H1 (cell line): ENCODE results near the gene HP1BP3. TPM values are rescaled to one million over a fixed set of nuclear protein-coding genes. Genes with fewer than 3 reads are reported as not detected.

Experiments used
- CTCF ChIA-PET: fragments of 300-600 bp; sonication (Branson Sonifier 250); formaldehyde crosslinking; loops from one replicate; lab custom pipeline; 2021; ENCODE audit not compliant: partially characterized antibody; lab: Charles Lee
- POLR2A ChIA-PET: fragments of 300-600 bp; sonication (Branson Sonifier 250); formaldehyde crosslinking; loops from one replicate; lab custom pipeline; 2021; ENCODE audit warnings: inconsistent platforms; ENCODE audit not compliant: partially characterized antibody; lab: Charles Lee
- DNase-seq, 2 experiments: peaks; one replicate each; pipeline versions ENCODE4 v3.0.0 to v3.0.0-alpha.2; 2010 to 2022; ENCODE audit warnings: low spot score in 2 of 2, low read depth in 1 of 2, mixed read lengths in 1 of 2
- FAIRE-seq: peaks from 2 replicates; lab custom pipeline; 2011; peaks lifted over from hg19 to GRCh38; lab: Jason Lieb, UNC
- H2AFZ ChIP-seq: 2 replicates; pipeline ENCODE4 v1.8.1; 2012; ENCODE audit warnings: low read length, inconsistent platforms
- H2AK5ac ChIP-seq: 2 replicates; pipeline ENCODE4 v1.6.1; 2013; ENCODE audit warnings: low read depth, low read length
- H2BK120ac ChIP-seq: replicated peaks from 2 replicates; pipeline ENCODE3; 2013; ENCODE audit warnings: low read depth, low read length, inconsistent platforms
- H2BK12ac ChIP-seq: 2 replicates; pipeline ENCODE4 v1.6.1; 2013; ENCODE audit warnings: low read depth, low read length
- H2BK15ac ChIP-seq: 2 replicates; pipeline ENCODE4 v1.6.1; 2013; ENCODE audit warnings: low read length
- H2BK20ac ChIP-seq: 2 replicates; pipeline ENCODE4 v1.6.1; 2013; ENCODE audit warnings: low read length
- H2BK5ac ChIP-seq: 2 replicates; pipeline ENCODE4 v1.6.1; 2013; ENCODE audit warnings: low read depth, low read length
- H3K14ac ChIP-seq: 2 replicates; pipeline ENCODE4 v1.6.1; 2013; ENCODE audit warnings: inconsistent platforms; ENCODE audit not compliant: insufficient read length
- H3K18ac ChIP-seq: 2 replicates; pipeline ENCODE4 v1.6.1; 2013; ENCODE audit warnings: low read length; ENCODE audit errors: extremely low read depth
- H3K23ac ChIP-seq: 2 replicates; pipeline ENCODE4 v1.6.1; 2013; ENCODE audit warnings: inconsistent platforms; ENCODE audit not compliant: insufficient read length
- H3K23me2 ChIP-seq: 2 replicates; pipeline ENCODE4 v1.6.1; 2013; ENCODE audit warnings: low read depth, low read length
- H3K27ac ChIP-seq: 2 replicates; pipeline ENCODE4 v1.6.1; 2011; ENCODE audit warnings: low read depth, low read length, inconsistent platforms
- H3K27me3 ChIP-seq, 4 experiments: replicated peaks in 1 of 4; 1 replicate in 1 of 4; 2 replicates in 3 of 4; pipeline versions ENCODE4 v1.6.1 to v1.8.1; 2011 to 2013; ENCODE audit warnings: low read length in 3 of 4, mild to moderate bottlenecking in 3 of 4, inconsistent platforms in 2 of 4, mixed read lengths in 2 of 4, moderate library complexity in 1 of 4; ENCODE audit not compliant: control insufficient read depth in 3 of 4, insufficient read depth in 3 of 4; ENCODE audit errors: extremely low read depth in 1 of 4
- H3K36me3 ChIP-seq, 4 experiments: 2 replicates each; pipeline versions ENCODE4 v1.6.1 to v1.8.1; 2011 to 2013; ENCODE audit warnings: mild to moderate bottlenecking in 4 of 4, low read length in 3 of 4, moderate library complexity in 2 of 4, control low read depth in 1 of 4, inconsistent platforms in 1 of 4; ENCODE audit not compliant: insufficient read depth in 4 of 4, control insufficient read depth in 2 of 4
- H3K4ac ChIP-seq: replicated peaks from 2 replicates; pipeline ENCODE3; 2013; ENCODE audit warnings: low read length, low read depth, mixed read lengths, inconsistent platforms; ENCODE audit not compliant: insufficient read length
- H3K4me1 ChIP-seq, 4 experiments: replicated peaks in 1 of 4; 1 replicate in 1 of 4; 2 replicates in 3 of 4; pipeline versions ENCODE4 v1.6.1 to v1.8.1; 2011 to 2013; ENCODE audit warnings: low read length in 3 of 4, inconsistent platforms in 2 of 4, mixed read lengths in 1 of 4; ENCODE audit not compliant: insufficient read depth in 4 of 4, control insufficient read depth in 3 of 4
- H3K4me2 ChIP-seq, 2 experiments: 2 replicates each; pipeline versions ENCODE4 v1.6.1 to v1.8.1; 2011 to 2013; ENCODE audit warnings: low read depth in 2 of 2, low read length in 2 of 2, control low read depth in 1 of 2, inconsistent platforms in 1 of 2, mild to moderate bottlenecking in 1 of 2; ENCODE audit not compliant: insufficient read depth in 1 of 2
- H3K4me3 ChIP-seq, 4 experiments: fragments of 200-600, 300-600 bp in 1 of 4; sonication (generic), shearing (Covaris generic), sonication (Bioruptor Twin) in 1 of 4; 2 replicates each; pipeline versions ENCODE4 v1.5.1 to v1.8.1; 2011 to 2016; ENCODE audit warnings: low read length in 4 of 4, low read depth in 3 of 4, control low read depth in 2 of 4, inconsistent platforms in 2 of 4, mild to moderate bottlenecking in 2 of 4, mixed read lengths in 1 of 4, moderate library complexity in 1 of 4; ENCODE audit not compliant: insufficient read depth in 2 of 4; ENCODE audit errors: extremely low read depth in 1 of 4
- H3K56ac ChIP-seq: replicated peaks from 2 replicates; pipeline ENCODE3; 2013; ENCODE audit warnings: low read depth, mild to moderate bottlenecking, mixed read lengths, low read length, inconsistent platforms; ENCODE audit not compliant: insufficient read length
- H3K79me1 ChIP-seq: 2 replicates; pipeline ENCODE4 v1.6.1; 2013; ENCODE audit warnings: low read depth, low read length, control low read depth
- H3K79me2 ChIP-seq, 2 experiments: 2 replicates each; pipeline versions ENCODE4 v1.6.1 to v1.8.1; 2012 to 2013; ENCODE audit warnings: low read length in 2 of 2, mild to moderate bottlenecking in 2 of 2, inconsistent platforms in 1 of 2; ENCODE audit not compliant: insufficient read depth in 2 of 2, control insufficient read depth in 1 of 2
- H3K9ac ChIP-seq, 4 experiments: replicated peaks in 1 of 4; 1 replicate in 1 of 4; 2 replicates in 3 of 4; pipeline versions ENCODE4 v1.6.1 to v1.8.1; 2011 to 2013; ENCODE audit warnings: low read depth in 3 of 4, low read length in 3 of 4, control low read depth in 2 of 4, mild to moderate bottlenecking in 2 of 4, moderate library complexity in 2 of 4, inconsistent platforms in 1 of 4; ENCODE audit errors: extremely low read depth in 1 of 4
- H3K9me3 ChIP-seq, 2 experiments: 2 replicates each; pipeline versions ENCODE4 v1.6.1 to v1.8.1; 2012 to 2013; ENCODE audit warnings: mild to moderate bottlenecking in 2 of 2, moderate library complexity in 2 of 2, control low read depth in 1 of 2, inconsistent platforms in 1 of 2, low read depth in 1 of 2, low read length in 1 of 2, mixed read lengths in 1 of 2; ENCODE audit not compliant: insufficient read depth in 2 of 2
- H4K20me1 ChIP-seq, 2 experiments: replicated peaks in 1 of 2; 2 replicates each; pipeline versions ENCODE3 to v1.8.1; 2011 to 2013; ENCODE audit warnings: inconsistent platforms in 2 of 2, low read length in 2 of 2, mild to moderate bottlenecking in 1 of 2; ENCODE audit not compliant: insufficient read depth in 2 of 2, control insufficient read depth in 1 of 2
- H4K5ac ChIP-seq: 2 replicates; pipeline ENCODE4 v1.6.1; 2013; ENCODE audit warnings: low read length, low read depth, mixed read lengths, inconsistent platforms; ENCODE audit not compliant: insufficient read length
- H4K8ac ChIP-seq: 2 replicates; pipeline ENCODE4 v1.8.0; 2013; ENCODE audit warnings: mild to moderate bottlenecking, moderate library complexity, low read length, inconsistent platforms; ENCODE audit not compliant: insufficient read depth; ENCODE audit errors: extremely low read depth
- H4K91ac ChIP-seq: replicated peaks from 2 replicates; pipeline ENCODE3; 2013; ENCODE audit warnings: low read length, mixed read lengths, inconsistent platforms; ENCODE audit not compliant: insufficient read length
- CEBPB ChIP-seq: IDR thresholded peaks from 2 replicates; pipeline ENCODE4 v1.6.1; 2012; ENCODE audit warnings: low read depth, low read length
- CHD1 ChIP-seq: IDR thresholded peaks from 2 replicates; pipeline ENCODE4 v1.6.1; 2012; ENCODE audit warnings: low read depth, low read length, improper control_type of control experiment
- HDAC2 ChIP-seq, 2 experiments: fragments of 300-600 bp in 1 of 2; sonication (generic) in 1 of 2; IDR thresholded peaks; 2 replicates each; pipeline ENCODE4 v1.6.1; 2011 to 2012; ENCODE audit warnings: low read depth in 2 of 2, low read length in 2 of 2, mild to moderate bottlenecking in 2 of 2, moderate library complexity in 2 of 2, borderline replicate concordance in 1 of 2, inconsistent platforms in 1 of 2
- SRF ChIP-seq: IDR thresholded peaks from 2 replicates; pipeline ENCODE4 v1.6.1; 2011; ENCODE audit warnings: mild to moderate bottlenecking, low read depth, low read length, moderate library complexity
- WGBS, 2 experiments: shearing (Covaris generic) in 1 of 2; methylation state at CpG; one replicate each; pipeline versions ENCODE4 v1.1.6 to v1.1.7; 2013 to 2015; ENCODE audit warnings: low lambda C conversion rate in 2 of 2, mixed read lengths in 2 of 2, inconsistent platforms in 1 of 2, low coverage in 1 of 2, missing lambda C conversion rate in 1 of 2; ENCODE audit not compliant: insufficient replicate concordance in 2 of 2, insufficient coverage in 1 of 2, insufficient read length in 1 of 2; ENCODE audit errors: extremely low coverage in 1 of 2, missing lambda C conversion rate in 1 of 2; 5-methylcytosine and 5-hydroxymethylcytosine counted together
- polyA plus RNA-seq, 7 experiments: library from polyadenylated mRNA; depleted of rRNA in 3 of 7; stranded (reverse) in 5 of 7; unstranded in 2 of 7; fragments of >200 nt in 5 of 7; fragments of 200-250 nt in 2 of 7; gene quantifications; 1 replicate in 5 of 7; 2 replicates in 1 of 7; 4 replicates in 1 of 7; pipeline versions ENCODE4 v1.2.1 to v1.2.3, GENCODE V29; 2011 to 2013; ENCODE audit warnings: missing spikeins in 2 of 7, mixed read lengths in 2 of 7
- total RNA-seq: library from RNA; stranded (reverse); fragmentation: NEBNext Ultra II Directional; extraction: Animal tissue kit (Norgen Biotek cat#: 25700); gene quantifications from 2 replicates; pipeline ENCODE4 v1.2.1, GENCODE V29; 2021

The HP1BP3 gene
- total and polyA plus RNA-seq, 2 of the 8 experiments (the other 6 are each of a cell fraction or from before 2014, with no cell fraction given): 47.4 to 125 TPM

GRCh38 chr1:20706841-20707240 is 80.3 kb downstream of the HP1BP3 start:
- no peak overlapping the region for H2AK5ac ChIP-seq

More at GRCh38 chr1:20706841-20707240, 80.3 kb downstream of the HP1BP3 start:
- Histone ChIP-seq H2AFZ (no peak overlapping the region), H2BK15ac (no peak overlapping the region), H4K5ac (no peak overlapping the region), H3K23me2 (peaks cover 8% of the 10 kb centered on the region; the same call in 1 of the 2 replicates), H3K27me3 (no peaks in the 10 kb centered on the region), H3K4me1 (no peaks in the 10 kb centered on the region), H4K20me1 (peaks cover 0 to 18% of the 10 kb centered on the region in 2 experiments), H3K79me1 (no peaks in the 10 kb centered on the region), H2BK5ac (no peak overlapping the region), H3K4me2 (no peak overlapping the region), H2BK120ac (no peak overlapping the region), H2BK12ac (no peak overlapping the region), H3K27ac (no peak overlapping the region), H2BK20ac (no peak overlapping the region), H4K91ac (no peak overlapping the region), H3K56ac (no peak overlapping the region), H3K14ac (no peak overlapping the region), H4K8ac (no peak overlapping the region), H3K23ac (no peak overlapping the region), H3K9ac (no peak overlapping the region), H3K18ac (no peak overlapping the region), H3K79me2 (no peaks in the 10 kb centered on the region), H3K9me3 (no peaks in the 10 kb centered on the region), H3K36me3 (no peaks in the 10 kb centered on the region; a peak in 2 of 8 replicates), H3K4ac (no peak overlapping the region), H3K4me3 (no peak overlapping the region)
- ChIA-PET POLR2A (interaction anchor here (1.0 kb wide), 1 partner anchor 20 kb away, joined by 3 read pairs; no protein-coding TSS in a partner anchor), CTCF (interaction anchor here (0.6 to 4.6 kb wide), 7 partner anchors 8 to 59 kb away, joined by 3 to 29 read pairs (median 5); partner anchors contain the start of genes KIF17 and SH2D5)
- WGBS, 2 experiments: 84% methylated on average over 5 of the region's 5 CpGs; no CpG with 5 or more reads in 1 of the 2 experiments
- no peak for TF ChIP-seq SRF
- no peak for TF ChIP-seq CHD1
- TF ChIP-seq HDAC2 (IDR thresholded peaks at IDR 0.05; ENCODE audit: borderline replicate concordance in 1 of 2, low read depth in 2 of 2, low read length in 2 of 2): no peak
- no peak for TF ChIP-seq CEBPB
- no peak for FAIRE-seq
- DNase-seq: no peak
